Neuronal stem cell (in vitro differentiated cells): ENCODE results near the gene LPO.

Experiments used
- DNase-seq: peaks from one replicate; pipeline ENCODE4 v3.0.0-alpha.2; 2013; ENCODE audit warnings: low spot score
- H2AFZ ChIP-seq: one replicate; pipeline ENCODE4 v1.6.1; 2013; ENCODE audit warnings: mild to moderate bottlenecking, low read length, inconsistent platforms
- H2AK5ac ChIP-seq: 2 replicates; pipeline ENCODE4 v1.6.1; 2013; ENCODE audit warnings: low read depth, mild to moderate bottlenecking, inconsistent platforms, low read length, moderate library complexity, mixed read lengths
- H2BK120ac ChIP-seq: 2 replicates; pipeline ENCODE4 v1.6.1; 2013; ENCODE audit warnings: low read depth, mild to moderate bottlenecking, inconsistent platforms, low read length, moderate library complexity, mixed read lengths
- H2BK12ac ChIP-seq: one replicate; pipeline ENCODE4 v1.6.1; 2013; ENCODE audit warnings: low read length, inconsistent platforms
- H2BK15ac ChIP-seq: 2 replicates; pipeline ENCODE4 v1.6.1; 2013; ENCODE audit warnings: mild to moderate bottlenecking, low read length, inconsistent platforms, mixed read lengths
- H2BK5ac ChIP-seq: one replicate; pipeline ENCODE4 v1.6.1; 2013; ENCODE audit warnings: inconsistent platforms, mild to moderate bottlenecking, low read length, moderate library complexity
- H3K14ac ChIP-seq: one replicate; pipeline ENCODE4 v1.6.1; 2013; ENCODE audit warnings: low read length, inconsistent platforms
- H3K18ac ChIP-seq: 2 replicates; pipeline ENCODE4 v1.6.1; 2013; ENCODE audit warnings: low read length, inconsistent platforms
- H3K23ac ChIP-seq: 2 replicates; pipeline ENCODE4 v1.6.1; 2013; ENCODE audit warnings: low read depth, mild to moderate bottlenecking, mixed read lengths, low read length, inconsistent platforms; ENCODE audit not compliant: poor library complexity
- H3K27ac ChIP-seq: replicated peaks from 3 replicates; pipeline ENCODE4 v1.5.1; 2013; ENCODE audit warnings: low read length, inconsistent platforms
- H3K27me3 ChIP-seq, 3 experiments: 2 replicates each; pipeline ENCODE4 v1.6.1; 2013; ENCODE audit warnings: low read length in 3 of 3, mild to moderate bottlenecking in 2 of 3, inconsistent platforms in 1 of 3, low read depth in 1 of 3, mixed read lengths in 1 of 3, moderate library complexity in 1 of 3; ENCODE audit not compliant: control insufficient read depth in 3 of 3, insufficient read depth in 3 of 3
- H3K36me3 ChIP-seq, 2 donors: replicated peaks in 1 of 2; 2 replicates each; pipeline ENCODE4 v1.6.1; 2013; ENCODE audit warnings: low read length in 2 of 2; ENCODE audit not compliant: control insufficient read depth in 2 of 2, insufficient read depth in 2 of 2
- H3K4ac ChIP-seq: 2 replicates; pipeline ENCODE4 v1.6.1; 2013; ENCODE audit warnings: inconsistent platforms, mild to moderate bottlenecking, low read length, moderate library complexity
- H3K4me1 ChIP-seq, 2 donors: 1 replicate in 1 of 2; 2 replicates in 1 of 2; pipeline ENCODE4 v1.6.1; 2013; ENCODE audit warnings: low read length in 2 of 2, low read depth in 1 of 2; ENCODE audit not compliant: control insufficient read depth in 2 of 2, insufficient read depth in 1 of 2
- H3K4me2 ChIP-seq: one replicate; pipeline ENCODE4 v1.6.1; 2013; ENCODE audit warnings: mild to moderate bottlenecking, low read length, inconsistent platforms; ENCODE audit not compliant: insufficient read depth, poor library complexity, severe bottlenecking
- H3K4me3 ChIP-seq, 2 donors: 2 replicates each; pipeline ENCODE4 v1.5.1; 2013; ENCODE audit warnings: low read length in 2 of 2, mild to moderate bottlenecking in 2 of 2, inconsistent platforms in 1 of 2, moderate library complexity in 1 of 2
- H3K79me1 ChIP-seq: one replicate; pipeline ENCODE4 v1.6.1; 2013; ENCODE audit warnings: low read depth, mild to moderate bottlenecking, inconsistent platforms, low read length, moderate library complexity
- H3K9ac ChIP-seq: one replicate; pipeline ENCODE4 v1.6.1; 2013; ENCODE audit warnings: mild to moderate bottlenecking, low read depth, low read length, inconsistent platforms; ENCODE audit not compliant: poor library complexity
- H3K9me3 ChIP-seq, 2 donors: replicated peaks in 1 of 2; 2 replicates each; pipeline versions ENCODE3 to v1.6.1; 2013; ENCODE audit warnings: low read length in 2 of 2, mild to moderate bottlenecking in 2 of 2, inconsistent platforms in 1 of 2, low read depth in 1 of 2, mixed read lengths in 1 of 2, moderate library complexity in 1 of 2; ENCODE audit not compliant: control insufficient read depth in 2 of 2, insufficient read depth in 1 of 2
- H4K8ac ChIP-seq: one replicate; pipeline ENCODE4 v1.6.1; 2013; ENCODE audit warnings: low read depth, mild to moderate bottlenecking, inconsistent platforms, low read length, moderate library complexity
- H4K91ac ChIP-seq: one replicate; pipeline ENCODE4 v1.6.1; 2013; ENCODE audit warnings: low read length, low read depth, mild to moderate bottlenecking, inconsistent platforms; ENCODE audit not compliant: poor library complexity
- WGBS, 2 donors: extraction: QIAGEN DNeasy Blood & Tissue Kit; methylation state at CpG; one replicate each; pipeline ENCODE4 v1.1.7; 2013; ENCODE audit warnings: missing lambda C conversion rate in 2 of 2, mixed read lengths in 1 of 2; ENCODE audit not compliant: insufficient read length in 2 of 2, insufficient replicate concordance in 1 of 2; ENCODE audit errors: extremely low coverage in 2 of 2; 5-methylcytosine and 5-hydroxymethylcytosine counted together

Gene LPO

DNA sequence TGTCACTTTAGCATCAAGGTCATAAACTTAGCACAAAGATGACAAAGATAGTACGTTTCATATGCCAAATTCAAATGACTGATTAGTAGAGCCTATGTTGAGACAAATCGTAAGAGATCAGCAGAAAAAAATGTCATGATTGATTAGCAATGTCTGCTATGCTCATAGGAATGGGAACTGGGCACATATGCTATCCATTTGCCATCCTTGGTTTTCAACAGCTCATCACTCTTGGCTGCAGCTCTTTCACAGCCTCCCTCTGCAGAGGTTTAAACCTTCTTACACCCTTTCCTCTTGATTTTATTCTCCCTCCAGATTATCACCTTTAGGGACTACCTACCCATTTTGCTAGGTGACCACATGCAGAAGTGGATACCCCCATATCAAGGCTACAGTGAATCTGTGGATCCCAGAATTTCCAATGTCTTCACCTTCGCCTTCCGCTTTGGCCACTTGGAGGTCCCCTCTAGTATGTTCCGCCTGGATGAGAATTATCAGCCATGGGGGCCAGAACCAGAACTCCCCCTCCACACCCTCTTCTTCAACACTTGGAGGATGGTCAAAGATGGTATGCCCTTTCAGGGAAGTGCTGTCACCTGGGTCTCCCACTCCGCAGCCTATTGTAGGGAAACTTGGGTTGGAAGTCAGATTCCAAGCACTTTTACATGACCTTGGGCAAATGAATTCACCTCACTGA lies 26.2 kb downstream of the LPO start:
- DNase-seq = no peak
- Histone ChIP-seq H4K8ac (no peak overlapping the region), H3K14ac (no peak overlapping the region), H2BK12ac (no peak overlapping the region), H3K27ac (no peak overlapping the region), H3K27me3 (peaks cover 0 to 54% (median 0%) of the 10 kb centered on the region in 3 experiments), H3K4me2 (no peak overlapping the region), H3K23ac (no peak overlapping the region), H3K9ac (no peak overlapping the region), H3K4ac (no peak overlapping the region), H2BK120ac (no peak overlapping the region), H3K79me1 (no peaks in the 10 kb centered on the region), H3K9me3 (no peaks in the 10 kb centered on the region), H3K18ac (no peak overlapping the region), H3K4me3 (no peak overlapping the region), H4K91ac (no peak overlapping the region), H2BK15ac (no peak overlapping the region), H2BK5ac (no peak overlapping the region), H2AFZ (no peak overlapping the region), H2AK5ac (no peak overlapping the region), H3K36me3 (no peaks in the 10 kb centered on the region), H3K4me1 (no peaks in the 10 kb centered on the region)
- WGBS, 2 donors = no CpG with 5 or more reads among the region's 6 CpGs

DNA sequence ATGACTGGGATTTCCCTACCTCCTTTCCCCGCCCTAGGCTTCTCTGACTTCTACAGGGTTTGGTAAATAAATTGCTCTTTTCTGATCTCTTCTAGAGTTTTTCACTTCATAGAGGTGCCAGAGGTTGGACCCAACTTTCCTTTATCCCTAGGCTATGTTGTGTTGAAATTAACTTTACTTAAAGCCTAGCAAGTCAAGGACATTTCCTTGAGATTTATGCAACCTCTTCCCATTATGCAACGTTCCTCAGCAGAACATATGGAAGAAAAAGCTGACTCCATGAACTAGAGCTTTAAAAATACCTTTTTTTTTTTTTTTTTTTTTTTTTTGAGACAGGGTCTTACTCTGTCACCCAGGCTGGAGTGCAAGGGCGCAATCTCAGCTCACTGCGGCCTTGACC lies 26.9 kb downstream of the LPO start:
- H2BK15ac ChIP-seq = no peak overlapping the region
- no peak overlapping the region for H2AFZ ChIP-seq
- H3K23ac ChIP-seq = no peak overlapping the region
- H3K27ac ChIP-seq = no peak overlapping the region
- no peak for DNase-seq
- no peak overlapping the region for H2BK5ac ChIP-seq
- no peaks in the 10 kb centered on the region for H3K9me3 ChIP-seq
- no peak overlapping the region for H2AK5ac ChIP-seq
- no peak overlapping the region for H3K9ac ChIP-seq
- H3K36me3 ChIP-seq = no peaks in the 10 kb centered on the region
- no peak overlapping the region for H3K18ac ChIP-seq
- H3K27me3 ChIP-seq = peaks cover 0 to 60% (median 0%) of the 10 kb centered on the region in 3 experiments
- no peaks in the 10 kb centered on the region for H3K4me1 ChIP-seq
- WGBS, 2 donors = no CpG with 5 or more reads among the region's 4 CpGs
- H3K4me3 ChIP-seq = no peak overlapping the region
- no peak overlapping the region for H3K14ac ChIP-seq
- no peak overlapping the region for H2BK120ac ChIP-seq
- H3K79me1 ChIP-seq = no peaks in the 10 kb centered on the region
- H3K4me2 ChIP-seq = no peak overlapping the region
- no peak overlapping the region for H2BK12ac ChIP-seq
- no peak overlapping the region for H3K4ac ChIP-seq
- no peak overlapping the region for H4K91ac ChIP-seq
- no peak overlapping the region for H4K8ac ChIP-seq

DNA sequence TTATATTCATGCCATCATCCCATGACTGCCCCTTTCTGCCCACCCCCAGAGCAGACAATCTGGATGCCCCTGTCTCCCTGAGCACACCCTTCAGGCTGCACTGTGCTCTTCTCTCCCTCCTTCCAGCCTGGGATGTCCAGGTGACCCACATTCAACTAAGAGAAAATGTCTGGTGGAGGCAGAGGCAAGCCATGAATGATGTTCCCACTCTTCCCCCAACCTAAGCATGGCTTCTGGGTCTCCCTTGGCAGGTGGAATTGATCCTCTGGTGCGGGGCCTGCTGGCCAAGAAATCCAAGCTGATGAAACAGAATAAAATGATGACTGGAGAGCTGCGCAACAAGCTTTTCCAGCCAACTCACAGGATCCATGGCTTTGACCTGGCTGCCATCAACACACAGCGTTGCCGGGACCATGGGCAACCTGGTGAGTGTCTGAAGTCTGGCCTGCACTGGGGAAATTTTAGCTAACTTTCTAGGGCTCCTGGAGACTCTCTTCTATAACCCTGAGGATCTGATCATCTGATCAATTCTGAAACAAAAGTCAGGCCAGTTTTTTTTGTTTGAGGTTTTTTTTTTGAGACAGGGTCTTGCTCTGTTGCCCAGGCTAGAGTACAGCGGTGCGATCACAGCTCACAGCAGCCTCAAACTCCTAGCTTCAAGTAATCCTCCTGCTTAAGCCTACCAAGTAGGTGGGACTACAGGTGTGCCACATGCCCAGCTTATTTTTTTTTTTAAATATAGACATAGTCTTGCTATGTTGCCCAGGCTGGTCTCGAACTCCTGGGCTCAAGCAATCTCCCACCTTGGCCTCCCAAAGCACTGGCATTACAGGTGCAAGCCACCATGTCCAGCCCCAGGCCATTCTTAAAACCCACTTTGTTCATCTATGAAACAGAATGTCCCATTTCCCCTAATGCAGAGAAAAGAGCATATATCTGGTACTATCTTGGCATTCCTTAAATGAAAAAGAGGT lies 27.8 kb downstream of the LPO start:
- Histone ChIP-seq H3K4ac (no peak overlapping the region), H3K36me3 (no peaks in the 10 kb centered on the region), H3K18ac (no peak overlapping the region), H3K27ac (no peak overlapping the region), H4K91ac (no peak overlapping the region), H3K4me3 (no peak overlapping the region), H3K4me2 (no peak overlapping the region), H3K27me3 (peaks cover 0 to 64% (median 0%) of the 10 kb centered on the region in 3 experiments), H2BK15ac (no peak overlapping the region), H2AFZ (no peak overlapping the region), H3K23ac (no peak overlapping the region), H2AK5ac (no peak overlapping the region), H4K8ac (no peak overlapping the region), H3K79me1 (no peaks in the 10 kb centered on the region), H3K9ac (peak overlapping the region; percentile 35), H3K14ac (no peak overlapping the region), H2BK12ac (no peak overlapping the region), H2BK120ac (no peak overlapping the region), H3K4me1 (no peaks in the 10 kb centered on the region), H2BK5ac (no peak overlapping the region), H3K9me3 (no peaks in the 10 kb centered on the region)
- DNase-seq = no peak
- no CpG with 5 or more reads among the region's 7 CpGs for WGBS, 2 donors
